ENCODE data around the gene FAF1.
"Not testable (repeated sequence)": the region's sequence is repeated elsewhere in the genome, so short reads cannot be mapped to it uniquely, and the experiment has no call there.

Gene FAF1

DNA sequence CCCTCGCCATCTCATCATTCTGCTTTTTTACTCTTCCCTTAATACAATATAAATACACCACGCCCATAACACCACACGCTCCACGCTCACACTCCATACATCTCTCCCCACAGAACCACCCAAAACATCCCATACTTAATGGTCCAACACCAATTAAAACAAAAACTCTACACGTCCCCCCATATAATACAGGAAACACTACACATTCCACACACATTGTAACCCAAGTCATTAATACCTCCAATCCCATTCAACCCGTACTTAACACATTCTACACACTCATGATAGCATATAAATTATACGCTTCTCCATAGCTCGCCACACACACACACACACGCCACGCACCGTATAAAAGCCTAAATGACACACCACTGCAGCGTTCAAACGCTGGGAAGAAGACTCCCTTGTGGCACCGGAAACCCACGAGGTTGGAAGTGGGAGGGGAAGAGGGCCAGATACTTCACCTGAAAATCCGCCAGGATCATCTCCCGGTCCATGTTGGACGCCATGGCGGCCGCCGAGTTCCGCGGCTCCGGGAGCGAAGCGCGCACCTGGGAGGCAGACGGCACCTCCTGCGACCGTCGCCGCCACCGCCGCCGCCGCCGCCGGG is 659 bp downstream of the FAF1 start:
- no peaks in the 10 kb centered on the region for H3K36me3 ChIP-seq (replicated peaks; ENCODE audit: low read depth, low read length)
- H3K9me3 ChIP-seq (ENCODE audit: insufficient read depth, low read length): no peaks in the 10 kb centered on the region
- H3K4me1 ChIP-seq (ENCODE audit: low read length): peaks cover 6% of the 10 kb centered on the region; the same call in 1 of the 2 replicates
- H4K20me1 ChIP-seq (ENCODE audit: insufficient read depth, low read length): no peaks in the 10 kb centered on the region
- peak overlapping the region; percentile 85 for H3K9ac ChIP-seq (ENCODE audit: low read length)
- peak overlapping the region; percentile 76 for H3K4me2 ChIP-seq (ENCODE audit: low read length)
- TF ChIP-seq CTCF (IDR thresholded peaks at IDR 0.05; ENCODE audit: low read depth, low read length) (no peak), EZH2phosphoT487 (IDR thresholded peaks at IDR 0.05; ENCODE audit: low read depth) (no peak)
- no peaks in the 10 kb centered on the region for H3K27me3 ChIP-seq (ENCODE audit: low read depth, low read length)
- peak overlapping the region; percentile 100 for H3K4me3 ChIP-seq (ENCODE audit: low read length)
- peak overlapping the region; percentile 84; the same call in 1 of the 2 replicates for H2AFZ ChIP-seq (ENCODE audit: low read depth, low read length)
- peak overlapping the region; percentile 58; the same call in 1 of the 2 replicates for H3K27ac ChIP-seq (ENCODE audit: low read length)
- H3K79me2 ChIP-seq (ENCODE audit: low read length): peaks cover 18% of the 10 kb centered on the region

DNA sequence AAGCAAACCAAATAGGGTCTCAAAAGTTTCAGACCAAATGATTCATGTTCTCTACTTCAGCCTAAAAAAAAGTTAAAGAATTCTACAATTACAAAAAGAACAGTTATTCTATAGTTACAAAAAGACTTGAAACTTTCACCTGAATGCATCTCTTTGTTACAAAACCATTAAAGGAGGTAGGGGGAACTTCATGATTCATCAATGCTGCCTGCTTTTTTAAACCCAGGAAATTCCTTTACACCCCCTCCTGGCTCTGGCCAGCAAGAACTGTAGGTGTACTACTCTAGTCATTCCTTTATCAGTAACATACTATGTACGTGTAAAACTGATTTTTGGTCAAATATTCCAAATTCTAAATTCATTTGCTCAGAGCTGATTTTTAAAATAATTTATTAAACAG is 5.0 kb downstream of the FAF1 start:
- Histone ChIP-seq H3K27ac (ENCODE audit: low read length) (no peak overlapping the region), H2AFZ (ENCODE audit: low read depth, low read length) (no peak overlapping the region), H3K36me3 (replicated peaks; ENCODE audit: low read depth, low read length) (no peaks in the 10 kb centered on the region), H3K79me2 (ENCODE audit: low read length) (peaks cover 27% of the 10 kb centered on the region), H3K9me3 (ENCODE audit: insufficient read depth, low read length) (no peaks in the 10 kb centered on the region), H3K9ac (ENCODE audit: low read length) (no peak overlapping the region), H3K4me2 (ENCODE audit: low read length) (no peak overlapping the region), H4K20me1 (ENCODE audit: insufficient read depth, low read length) (no peaks in the 10 kb centered on the region; the same call in 1 of the 2 replicates), H3K27me3 (ENCODE audit: low read depth, low read length) (no peaks in the 10 kb centered on the region), H3K4me1 (ENCODE audit: low read length) (peaks cover 6% of the 10 kb centered on the region; the same call in 1 of the 2 replicates), H3K4me3 (ENCODE audit: low read length) (no peak overlapping the region)
- TF ChIP-seq EZH2phosphoT487 (IDR thresholded peaks at IDR 0.05; ENCODE audit: low read depth): no peak
- no peak for TF ChIP-seq CTCF (IDR thresholded peaks at IDR 0.05; ENCODE audit: low read depth, low read length)

- not testable (repeated sequence) for H3K4me1 ChIP-seq (ENCODE audit: low read length); H3K4me2 ChIP-seq (ENCODE audit: low read length)
- peaks cover 30% of the 10 kb centered on the region for H3K79me2 ChIP-seq (ENCODE audit: low read length)
These were observed 7.5 kb downstream of the FAF1 start for GRCh38 chr1:50952566-50952965.

GRCh38 chr1:50950396-50950795 is 9.7 kb downstream of the FAF1 start:
- Histone ChIP-seq H3K9me3 (ENCODE audit: insufficient read depth, low read length) (no peaks in the 10 kb centered on the region), H3K4me2 (ENCODE audit: low read length) (no peak overlapping the region), H3K4me1 (ENCODE audit: low read length) (no peaks in the 10 kb centered on the region), H3K79me2 (ENCODE audit: low read length) (peaks cover 44% of the 10 kb centered on the region), H3K4me3 (ENCODE audit: low read length) (no peak overlapping the region), H4K20me1 (ENCODE audit: insufficient read depth, low read length) (no peaks in the 10 kb centered on the region; the same call in 1 of the 2 replicates), H3K27me3 (ENCODE audit: low read depth, low read length) (no peaks in the 10 kb centered on the region), H2AFZ (ENCODE audit: low read depth, low read length) (no peak overlapping the region), H3K36me3 (replicated peaks; ENCODE audit: low read depth, low read length) (no peaks in the 10 kb centered on the region), H3K9ac (ENCODE audit: low read length) (no peak overlapping the region), H3K27ac (ENCODE audit: low read length) (no peak overlapping the region)
- TF ChIP-seq EZH2phosphoT487 (IDR thresholded peaks at IDR 0.05; ENCODE audit: low read depth) (no peak), CTCF (IDR thresholded peaks at IDR 0.05; ENCODE audit: low read depth, low read length) (no peak)

More at GRCh38 chr1:50952566-50952965, 7.5 kb downstream of the FAF1 start:
- H3K27me3 ChIP-seq (ENCODE audit: low read depth, low read length); H3K9ac ChIP-seq (ENCODE audit: low read length); H2AFZ ChIP-seq (ENCODE audit: low read depth, low read length); H3K27ac ChIP-seq (ENCODE audit: low read length); H3K36me3 ChIP-seq (replicated peaks; ENCODE audit: low read depth, low read length); H3K4me3 ChIP-seq (ENCODE audit: low read length); H4K20me1 ChIP-seq (ENCODE audit: insufficient read depth, low read length); H3K9me3 ChIP-seq (ENCODE audit: insufficient read depth, low read length): not testable (repeated sequence)

Data from OCI-LY3 (cell line).